Endothelial cell of umbilical vein (primary cell): ENCODE data around the gene TOPORS. TPM values are rescaled to one million over a fixed set of nuclear protein-coding genes. Genes with fewer than 3 reads are reported as not detected.

Source experiments
- BruUV-seq: library from RNA; stranded (reverse); fragments of 400-500 nt; replicated peaks from 2 replicates; lab custom pipeline; 2021; lab: Mats Ljungman, UMichigan
- CTCF ChIA-PET: fragments of 300-600, 350-600 bp; sonication (Branson Sonifier 250); formaldehyde crosslinking; loops from one replicate; lab custom pipeline; 2021; ENCODE audit warnings: antibody characterized with exemption, inconsistent platforms; lab: Charles Lee
- POLR2A ChIA-PET: fragments of 300-600, 350-600 bp; sonication (Branson Sonifier 250); formaldehyde crosslinking; loops from one replicate; lab custom pipeline; 2021; ENCODE audit warnings: antibody characterized with exemption, inconsistent platforms; lab: Charles Lee
- DNase-seq: peaks from one replicate; pipeline ENCODE4 v3.0.0-alpha.2; 2011; ENCODE audit warnings: low read depth, low spot score
- FAIRE-seq: peaks from 2 replicates; lab custom pipeline; 2011; peaks lifted over from hg19 to GRCh38; lab: Jason Lieb, UNC
- H2AFZ ChIP-seq: 2 replicates; pipeline ENCODE4 v1.6.0; 2012; ENCODE audit warnings: low read depth, low read length, control low read depth, inconsistent platforms
- H3K27ac ChIP-seq: 2 replicates; pipeline ENCODE4 v1.5.1; 2011; ENCODE audit warnings: low read depth, mild to moderate bottlenecking, control low read depth, low read length, moderate library complexity; ENCODE audit not compliant: insufficient read depth
- H3K27me3 ChIP-seq, 2 experiments: 2 replicates each; pipeline versions ENCODE4 v1.6.0 to v1.6.1; 2011; ENCODE audit warnings: low read length in 2 of 2, mixed read lengths in 1 of 2; ENCODE audit not compliant: control insufficient read depth in 2 of 2, insufficient read depth in 2 of 2
- H3K36me3 ChIP-seq, 2 experiments: 2 replicates in 1 of 2; 3 replicates in 1 of 2; pipeline ENCODE4 v1.5.1; 2011; ENCODE audit warnings: low read length in 2 of 2, mild to moderate bottlenecking in 1 of 2, moderate library complexity in 1 of 2; ENCODE audit not compliant: control insufficient read depth in 2 of 2, insufficient read depth in 2 of 2; ENCODE audit errors: extremely low read depth in 1 of 2
- H3K4me1 ChIP-seq: 3 replicates; pipeline ENCODE4 v1.5.1; 2011; ENCODE audit warnings: mild to moderate bottlenecking, low read length; ENCODE audit not compliant: control insufficient read depth, insufficient read depth; ENCODE audit errors: extremely low read depth
- H3K4me2 ChIP-seq: 2 replicates; pipeline ENCODE4 v1.6.1; 2011; ENCODE audit warnings: low read length, control low read depth, mixed read lengths; ENCODE audit not compliant: insufficient read depth
- H3K4me3 ChIP-seq, 3 experiments: fragments of 200-600 bp in 1 of 3; sonication (generic), shearing (Covaris generic) in 1 of 3; replicated peaks in 1 of 3; 2 replicates each; pipeline ENCODE4 v1.5.1; 2011 to 2016; ENCODE audit warnings: control low read depth in 3 of 3, low read length in 3 of 3, mild to moderate bottlenecking in 2 of 3, inconsistent platforms in 1 of 3, low read depth in 1 of 3, moderate library complexity in 1 of 3; ENCODE audit not compliant: insufficient read depth in 1 of 3
- H3K79me2 ChIP-seq: 2 replicates; pipeline ENCODE4 v1.6.0; 2012; ENCODE audit warnings: low read length, inconsistent platforms; ENCODE audit not compliant: control insufficient read depth, insufficient read depth
- H3K9ac ChIP-seq: replicated peaks from 2 replicates; pipeline ENCODE3; 2011; ENCODE audit warnings: low read length, control low read depth; ENCODE audit not compliant: insufficient read depth; ENCODE audit errors: extremely low read depth
- H3K9me1 ChIP-seq: replicated peaks from 3 replicates; pipeline ENCODE4 v1.6.0; 2011; ENCODE audit warnings: mild to moderate bottlenecking, low read length; ENCODE audit not compliant: control insufficient read depth, insufficient read depth; ENCODE audit errors: extremely low read depth
- H3K9me3 ChIP-seq: replicated peaks from 2 replicates; pipeline ENCODE4 v1.5.1; 2012; ENCODE audit warnings: low read length, inconsistent platforms; ENCODE audit not compliant: control insufficient read depth, insufficient read depth
- H4K20me1 ChIP-seq: replicated peaks from 2 replicates; pipeline ENCODE3; 2011; ENCODE audit warnings: mild to moderate bottlenecking, low read length; ENCODE audit not compliant: control insufficient read depth, insufficient read depth; ENCODE audit errors: extremely low read depth
- CTCF ChIP-seq, 2 donors: IDR thresholded peaks; 1 replicate in 1 of 2; 2 replicates in 1 of 2; pipeline ENCODE4 v1.5.1; 2011; ENCODE audit warnings: low read length in 2 of 2, mild to moderate bottlenecking in 2 of 2, moderate library complexity in 2 of 2, control low read depth in 1 of 2, inconsistent platforms in 1 of 2, low read depth in 1 of 2; ENCODE audit not compliant: insufficient read depth in 1 of 2; ENCODE audit errors: extremely low read depth in 1 of 2
- EZH2 ChIP-seq: IDR thresholded peaks from 2 replicates; pipeline ENCODE4 v1.6.1; 2012; ENCODE audit warnings: borderline replicate concordance, low read depth, mild to moderate bottlenecking, moderate library complexity, low read length, inconsistent platforms; ENCODE audit not compliant: severe bottlenecking
- FOS ChIP-seq: IDR thresholded peaks from 2 replicates; pipeline ENCODE4 v1.6.1; 2011; ENCODE audit warnings: mild to moderate bottlenecking, low read length, moderate library complexity, borderline replicate concordance; ENCODE audit not compliant: insufficient read depth
- GATA2 ChIP-seq: IDR thresholded peaks from 2 replicates; pipeline ENCODE4 v1.7.0; 2011; ENCODE audit warnings: low read depth, mild to moderate bottlenecking, moderate library complexity, mixed read lengths, low read length; ENCODE audit not compliant: insufficient read length, insufficient read depth
- JUN ChIP-seq: IDR thresholded peaks from 2 replicates; pipeline ENCODE4 v1.6.1; 2011; ENCODE audit warnings: borderline replicate concordance, low read depth; ENCODE audit not compliant: insufficient read length, insufficient read depth
- MAX ChIP-seq: IDR thresholded peaks from 2 replicates; pipeline ENCODE4 v1.6.1; 2011; ENCODE audit not compliant: insufficient read depth, insufficient read length
- MYC ChIP-seq: IDR thresholded peaks from one replicate; pipeline ENCODE4 v1.6.1; 2011; ENCODE audit warnings: mild to moderate bottlenecking, low read depth, low read length
- POLR2A ChIP-seq: IDR thresholded peaks from 2 replicates; pipeline ENCODE4 v1.6.1; 2012; ENCODE audit warnings: low read depth, mild to moderate bottlenecking, control low read depth, low read length
- POLR2AphosphoS5 ChIP-seq: IDR thresholded peaks from 2 replicates; pipeline ENCODE4 v1.6.1; 2012; ENCODE audit warnings: low read depth, mild to moderate bottlenecking, control low read depth, low read length, moderate library complexity; ENCODE audit not compliant: insufficient read depth
- dilution Hi-C: fragments of 300-500 bp; cut with MboI; formaldehyde crosslinking; loops from one replicate; pipeline ENCODE4 v1.15.0; 2019; ENCODE audit warnings: low sequenced_read_pairs; ENCODE audit not compliant: extremely low pct_ligation_motif_present
- intact Hi-C: fragments of 100-400 bp; cut with micrococcal nuclease; formaldehyde crosslinking; loops from one replicate; pipeline ENCODE4 v1.10.0; 2022
- polyA plus RNA-seq, 4 experiments: library from polyadenylated mRNA; depleted of rRNA in 3 of 4; stranded (reverse) in 3 of 4; unstranded in 1 of 4; fragments of >200 nt; gene quantifications; 2 replicates each; pipeline versions ENCODE4 v1.2.1 to v1.2.3, GENCODE V29; 2011 to 2012; ENCODE audit warnings: missing spikeins in 1 of 4
- total RNA-seq: library from RNA; stranded (reverse); gene quantifications from 2 replicates; pipeline ENCODE4 v1.2.3, GENCODE V29; 2021

Gene TOPORS
- total and polyA plus RNA-seq, 2 donors (not counting 3 experiments of a cell fraction or from before 2014, with no cell fraction given) = 6.1 to 16.2 TPM

- Histone ChIP-seq H3K4me1 (no peaks in the 10 kb centered on the region), H3K4me2 (no peak overlapping the region), H3K27ac (no peak overlapping the region), H3K79me2 (no peaks in the 10 kb centered on the region), H3K9ac (no peak overlapping the region), H3K4me3 (no peak overlapping the region), H3K27me3 (peaks cover 4 to 18% of the 10 kb centered on the region in 2 experiments), H3K36me3 (no peaks in the 10 kb centered on the region), H4K20me1 (no peaks in the 10 kb centered on the region), H3K9me3 (no peaks in the 10 kb centered on the region), H3K9me1 (no peaks in the 10 kb centered on the region), H2AFZ (no peak overlapping the region)
- FAIRE-seq = no peak
- BruUV-seq = no TSS peak
- CTCF ChIA-PET = interaction anchor here (0.7 to 20.3 kb wide), 7 partner anchors 10 to 380 kb away, joined by 3 to 1384 read pairs (median 40); no protein-coding TSS in a partner anchor
- intact Hi-C loops = no loop called here
- TF ChIP-seq CTCF (IDR thresholded peaks at IDR 0.05; ENCODE audit: extremely low read depth in 1 of 2, insufficient read depth in 1 of 2, low read depth in 1 of 2, low read length in 2 of 2) = no peak
- no peak for TF ChIP-seq FOS
- no peak for TF ChIP-seq EZH2
- TF ChIP-seq POLR2A = no peak
- TF ChIP-seq JUN = no peak
- no peak for TF ChIP-seq MAX
- TF ChIP-seq POLR2AphosphoS5 = no peak
- TF ChIP-seq GATA2 = no peak
- no peak for TF ChIP-seq MYC
- dilution Hi-C loops = no loop called here
- no peak for DNase-seq
- POLR2A ChIA-PET = no interaction called here
These were observed 38.1 kb upstream of the TOPORS start for GRCh38 chr9:32590476-32590875.
